Nephron progenitor cell (in vitro differentiated cells): ENCODE measurements around the gene EIF2B4.

Experiments used
- DNase-seq: peaks from one replicate; pipeline ENCODE4 v3.0.0; 2021
- H3K27ac Mint-ChIP-seq: 2 replicates; pipeline ENCODE4 v1.8.0; 2021; ENCODE audit warnings: mild to moderate bottlenecking, moderate library complexity, mixed read lengths
- H3K27me3 Mint-ChIP-seq: 2 replicates; pipeline ENCODE4 v1.8.0; 2021; ENCODE audit warnings: mild to moderate bottlenecking, low read depth, mixed read lengths; ENCODE audit not compliant: poor library complexity
- H3K36me3 Mint-ChIP-seq: 2 replicates; pipeline ENCODE4 v1.8.0; 2021; ENCODE audit warnings: low read depth, mixed read lengths
- H3K4me1 Mint-ChIP-seq: 2 replicates; pipeline ENCODE4 v1.8.0; 2021; ENCODE audit warnings: mixed read lengths
- H3K4me3 Mint-ChIP-seq: 2 replicates; pipeline ENCODE4 v1.8.0; 2021; ENCODE audit warnings: mild to moderate bottlenecking, moderate library complexity, mixed read lengths
- H3K9me3 Mint-ChIP-seq: 2 replicates; pipeline ENCODE4 v1.8.0; 2021; ENCODE audit warnings: mild to moderate bottlenecking, moderate library complexity, mixed read lengths
- TF ChIP-seq, protein P1 (sequence below): fragments of 200-600 bp; sonication (generic); IDR thresholded peaks from 2 replicates; pipeline ENCODE4 v1.5.0; 2021; ENCODE audit warnings: antibody characterized with exemption

The EIF2B4 gene

DNA sequence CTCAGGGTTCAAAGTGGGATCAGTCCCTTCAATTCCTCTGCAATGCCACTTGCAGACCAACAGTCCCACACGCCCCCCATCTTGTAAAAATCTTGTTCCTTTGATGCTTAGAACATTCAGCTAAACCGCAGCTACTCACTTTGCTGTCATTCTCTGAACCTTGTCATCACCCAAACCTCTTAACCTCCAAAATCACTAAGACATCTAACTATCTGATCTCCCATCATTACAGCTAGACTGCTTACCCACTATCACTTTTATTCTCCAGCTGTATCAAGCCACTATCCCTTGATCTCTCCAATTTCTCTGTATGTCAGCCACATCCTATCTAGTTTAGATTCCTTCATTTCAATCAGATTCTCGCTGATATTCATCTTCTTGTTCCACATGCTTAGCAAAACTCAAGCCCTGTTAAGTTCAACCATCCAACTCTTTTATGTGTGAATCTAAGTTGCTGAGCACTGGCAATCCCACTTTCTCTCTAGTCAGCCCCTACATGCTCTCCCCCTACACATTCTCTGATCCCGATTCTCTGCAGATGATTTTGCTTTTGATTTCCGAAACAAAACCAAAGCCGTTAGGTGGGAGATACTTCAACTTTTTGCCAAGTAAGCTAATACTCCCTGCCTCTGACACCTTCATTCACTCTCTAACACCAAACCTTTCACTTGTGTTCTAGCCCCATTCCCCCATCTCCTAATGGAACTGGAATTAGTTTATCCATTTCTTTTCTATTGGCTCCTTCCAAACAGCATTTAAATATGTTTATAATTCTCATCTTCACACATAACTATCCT is 18.1 kb downstream of the EIF2B4 start:
- peak overlapping the region; percentile 8 for H3K27ac Mint-ChIP-seq
- peaks cover 4% of the 10 kb centered on the region for H3K9me3 Mint-ChIP-seq
- H3K36me3 Mint-ChIP-seq: peaks cover 23% of the 10 kb centered on the region
- TF ChIP-seq, protein P1, sequence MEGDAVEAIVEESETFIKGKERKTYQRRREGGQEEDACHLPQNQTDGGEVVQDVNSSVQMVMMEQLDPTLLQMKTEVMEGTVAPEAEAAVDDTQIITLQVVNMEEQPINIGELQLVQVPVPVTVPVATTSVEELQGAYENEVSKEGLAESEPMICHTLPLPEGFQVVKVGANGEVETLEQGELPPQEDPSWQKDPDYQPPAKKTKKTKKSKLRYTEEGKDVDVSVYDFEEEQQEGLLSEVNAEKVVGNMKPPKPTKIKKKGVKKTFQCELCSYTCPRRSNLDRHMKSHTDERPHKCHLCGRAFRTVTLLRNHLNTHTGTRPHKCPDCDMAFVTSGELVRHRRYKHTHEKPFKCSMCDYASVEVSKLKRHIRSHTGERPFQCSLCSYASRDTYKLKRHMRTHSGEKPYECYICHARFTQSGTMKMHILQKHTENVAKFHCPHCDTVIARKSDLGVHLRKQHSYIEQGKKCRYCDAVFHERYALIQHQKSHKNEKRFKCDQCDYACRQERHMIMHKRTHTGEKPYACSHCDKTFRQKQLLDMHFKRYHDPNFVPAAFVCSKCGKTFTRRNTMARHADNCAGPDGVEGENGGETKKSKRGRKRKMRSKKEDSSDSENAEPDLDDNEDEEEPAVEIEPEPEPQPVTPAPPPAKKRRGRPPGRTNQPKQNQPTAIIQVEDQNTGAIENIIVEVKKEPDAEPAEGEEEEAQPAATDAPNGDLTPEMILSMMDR: no peak
- H3K4me3 Mint-ChIP-seq: no peak overlapping the region
- DNase-seq: no peak
- peaks cover 3% of the 10 kb centered on the region for H3K27me3 Mint-ChIP-seq
- H3K4me1 Mint-ChIP-seq: peaks cover 50% of the 10 kb centered on the region

DNA sequence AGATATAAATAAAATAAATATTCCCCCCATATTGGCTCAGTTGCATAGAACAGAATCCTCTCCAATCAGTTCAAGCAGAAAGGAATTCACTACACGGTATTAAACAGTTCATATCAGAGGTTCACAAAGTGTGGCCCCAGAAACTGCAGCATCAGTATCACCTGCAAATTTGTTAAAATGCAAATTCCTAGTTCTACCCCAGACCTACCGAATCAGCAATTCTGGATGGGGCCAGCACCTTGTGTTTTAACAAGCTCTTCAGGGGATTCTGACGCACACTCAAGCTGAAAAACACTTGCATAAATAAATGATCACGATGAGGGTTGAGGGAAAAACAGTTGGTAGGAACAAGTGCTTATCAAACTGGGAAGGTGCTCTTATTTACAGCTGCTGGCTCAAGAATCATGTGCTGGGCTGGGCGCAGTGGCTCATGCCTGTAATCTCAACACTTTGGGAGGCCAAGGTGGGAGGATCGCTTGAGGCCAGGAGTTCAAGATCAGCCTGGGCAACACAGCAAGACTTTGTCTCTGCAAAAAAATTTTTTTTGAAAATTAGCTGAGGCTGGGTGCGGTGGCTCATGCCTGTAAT is 19.9 kb downstream of the EIF2B4 start:
- TF ChIP-seq, protein P1: no peak
- DNase-seq: no peak

DNA sequence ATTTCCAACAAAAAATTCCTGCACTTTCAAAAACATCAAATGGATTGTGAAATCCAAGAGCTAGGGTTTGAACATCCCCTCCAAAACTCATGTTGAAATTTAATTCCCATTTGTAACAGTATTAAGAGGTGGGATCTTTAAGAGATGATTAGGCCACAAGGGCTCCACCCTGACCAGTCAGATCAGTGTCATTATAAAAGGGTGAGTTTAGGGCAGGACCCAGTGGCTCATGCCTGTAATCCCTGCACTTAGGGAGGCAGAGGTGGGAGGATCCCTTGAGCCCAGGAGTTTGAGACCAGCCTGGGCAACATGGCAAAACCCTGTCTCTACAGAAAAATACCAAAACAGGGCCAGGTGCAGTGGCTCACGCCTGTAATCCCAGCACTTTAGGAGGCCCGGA is 22.5 kb downstream of the EIF2B4 start:
- Mint-ChIP-seq H3K4me1 (peaks cover 20% of the 10 kb centered on the region), H3K27ac (peak overlapping the region; percentile 25), H3K27me3 (no peaks in the 10 kb centered on the region), H3K4me3 (no peak overlapping the region), H3K36me3 (peaks cover 47% of the 10 kb centered on the region), H3K9me3 (no peaks in the 10 kb centered on the region)
- TF ChIP-seq, protein P1: no peak
- no peak for DNase-seq

More for the DNA sequence above, 19.9 kb downstream of the EIF2B4 start:
- peaks cover 42% of the 10 kb centered on the region for H3K4me1 Mint-ChIP-seq
- H3K27ac Mint-ChIP-seq: no peak overlapping the region
- no peaks in the 10 kb centered on the region for H3K27me3 Mint-ChIP-seq
- peaks cover 29% of the 10 kb centered on the region for H3K36me3 Mint-ChIP-seq
- no peak overlapping the region for H3K4me3 Mint-ChIP-seq
- H3K9me3 Mint-ChIP-seq: no peaks in the 10 kb centered on the region

DNA sequence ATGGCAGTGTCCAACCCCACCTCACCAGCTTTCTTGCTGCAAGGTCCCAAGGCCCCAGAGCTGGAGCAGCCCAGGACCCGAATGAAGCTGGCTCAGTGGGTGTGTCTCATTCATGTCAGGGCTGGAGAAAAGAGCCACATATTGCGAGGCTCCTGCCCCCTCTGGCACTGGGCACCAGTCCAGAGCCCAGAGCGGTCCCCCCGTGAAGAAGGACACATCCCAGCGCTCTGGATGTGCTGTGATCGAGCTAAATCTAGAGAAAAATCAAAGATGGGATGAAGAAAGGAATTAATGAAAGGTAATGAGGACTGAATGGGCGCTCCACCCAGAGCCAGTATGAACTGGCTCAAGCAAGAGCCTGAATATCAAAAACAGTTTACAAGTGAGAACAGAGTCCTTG is 34.0 kb downstream of the EIF2B4 start:
- H3K9me3 Mint-ChIP-seq: no peaks in the 10 kb centered on the region
- TF ChIP-seq, protein P1: no peak

DNA sequence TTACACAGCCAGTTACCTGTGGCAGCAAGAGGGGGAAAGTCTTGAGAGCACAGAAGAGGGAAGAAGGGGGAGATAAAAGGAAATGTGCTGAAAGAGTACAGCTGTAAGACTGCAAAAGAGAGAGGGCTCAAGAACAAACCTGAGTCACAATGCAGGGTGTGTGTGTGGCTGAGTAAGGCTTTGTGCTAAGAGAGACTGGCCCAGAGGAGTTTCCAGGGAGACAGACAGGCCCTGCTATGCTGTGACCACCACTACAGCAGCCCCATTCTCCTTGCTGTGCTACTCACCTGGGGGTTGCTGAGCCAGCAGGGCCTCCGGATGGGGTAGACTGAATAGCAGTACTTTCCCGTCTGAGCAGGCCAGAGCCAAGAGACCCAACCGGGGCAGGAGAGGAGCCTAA is 34.8 kb downstream of the EIF2B4 start:
- Mint-ChIP-seq H3K4me3 (no peak overlapping the region), H3K27ac (no peak overlapping the region), H3K4me1 (no peaks in the 10 kb centered on the region), H3K36me3 (peaks cover 58% of the 10 kb centered on the region), H3K9me3 (no peaks in the 10 kb centered on the region), H3K27me3 (peaks cover 2% of the 10 kb centered on the region)
- TF ChIP-seq, protein P1: no peak
- no peak for DNase-seq

More for the DNA sequence above, 34.0 kb downstream of the EIF2B4 start:
- Mint-ChIP-seq H3K27ac (no peak overlapping the region), H3K27me3 (no peaks in the 10 kb centered on the region), H3K4me3 (no peak overlapping the region), H3K4me1 (no peaks in the 10 kb centered on the region), H3K36me3 (peaks cover 61% of the 10 kb centered on the region)
- DNase-seq: no peak
